ENCODE results near the gene PSMC4.

Gene PSMC4

DNA sequence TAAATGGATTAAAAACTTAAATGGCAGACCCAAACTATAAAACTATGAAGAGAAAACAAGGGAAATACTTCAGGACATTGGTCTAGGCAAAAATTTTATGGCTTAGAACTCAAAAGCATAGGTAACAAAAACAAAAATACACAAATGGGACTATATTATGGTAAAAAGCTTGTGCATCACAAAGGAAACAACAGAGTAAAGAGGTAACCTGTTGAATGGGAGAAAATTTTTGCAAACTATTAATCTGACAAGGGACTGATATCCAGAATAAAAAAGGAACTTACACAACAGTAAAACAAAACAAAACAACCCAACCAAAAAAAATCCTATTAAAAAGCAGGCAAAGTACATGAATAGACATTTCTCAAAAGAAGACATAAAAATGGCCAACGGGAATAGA, 16.6 kb downstream of the PSMC4 start:
- no CpG with 5 or more reads among the region's 1 CpG for WGBS, 2 experiments (ENCODE audit: insufficient coverage in 2 of 2)
- Histone ChIP-seq H3K4me3 (ENCODE audit: extremely low read depth, insufficient read depth, low read length, poor library complexity, severe bottlenecking) (no peak overlapping the region), H3K4me1 (ENCODE audit: control insufficient read depth, insufficient read depth, low read length, poor library complexity, severe bottlenecking) (no peaks in the 10 kb centered on the region), H3K9me3 (ENCODE audit: control insufficient read depth, low read length) (peaks cover 37% of the 10 kb centered on the region), H3K27ac (ENCODE audit: low read depth, low read length, severe bottlenecking) (no peak overlapping the region), H3K36me3 (ENCODE audit: control insufficient read depth, insufficient read depth, low read length) (peaks cover 19% of the 10 kb centered on the region)

DNA sequence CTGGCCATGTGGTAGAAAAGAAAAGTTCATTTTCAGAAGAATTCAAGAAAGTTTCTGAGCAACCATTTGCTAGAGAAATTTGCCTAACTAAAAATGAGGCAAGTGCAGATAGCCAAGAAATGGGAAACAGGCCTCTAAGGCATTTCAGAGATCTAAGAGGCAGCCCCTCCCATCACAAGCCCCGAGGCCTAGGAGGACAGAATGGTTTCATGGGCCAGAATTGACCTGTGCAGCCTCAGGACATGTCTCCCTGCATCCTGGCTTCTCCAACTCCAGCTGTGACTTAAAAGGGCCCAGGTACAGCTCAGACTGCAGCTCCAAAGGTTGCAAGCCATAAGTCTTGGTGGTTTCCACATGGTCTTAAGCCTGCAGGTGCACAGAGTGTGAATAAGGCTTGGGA, 22.6 kb downstream of the PSMC4 start:
- Histone ChIP-seq H3K4me1 (ENCODE audit: control insufficient read depth, insufficient read depth, low read length, poor library complexity, severe bottlenecking) (no peaks in the 10 kb centered on the region), H3K36me3 (ENCODE audit: control insufficient read depth, insufficient read depth, low read length) (no peaks in the 10 kb centered on the region), H3K4me3 (ENCODE audit: extremely low read depth, insufficient read depth, low read length, poor library complexity, severe bottlenecking) (no peak overlapping the region), H3K9me3 (ENCODE audit: control insufficient read depth, low read length) (peaks cover 18% of the 10 kb centered on the region), H3K27ac (ENCODE audit: low read depth, low read length, severe bottlenecking) (no peak overlapping the region)
- WGBS, 2 experiments (ENCODE audit: insufficient coverage in 2 of 2): 86 to 88% methylated on average over 1 of the region's 1 CpG

DNA sequence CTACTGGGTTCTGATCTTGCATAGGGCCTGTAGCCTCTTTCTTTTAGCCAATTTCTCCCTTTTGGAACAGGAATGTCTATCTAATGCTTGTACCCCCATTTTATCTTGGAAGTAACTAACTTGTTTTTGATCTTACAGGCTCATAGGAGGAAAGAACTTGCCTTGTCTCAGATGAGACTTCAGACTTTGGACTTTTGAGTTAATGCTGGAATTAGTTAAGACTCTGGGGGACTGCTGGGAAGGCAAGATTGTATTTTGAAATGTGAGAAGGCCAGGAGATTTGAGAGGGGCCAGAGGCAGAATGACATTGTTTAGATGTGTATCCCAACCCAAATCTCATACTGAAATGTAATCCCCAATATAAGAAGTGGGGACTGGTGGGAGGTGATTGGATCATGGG, 23.4 kb downstream of the PSMC4 start:
- H3K9me3 ChIP-seq (ENCODE audit: control insufficient read depth, low read length): peaks cover 18% of the 10 kb centered on the region
- no peaks in the 10 kb centered on the region for H3K36me3 ChIP-seq (ENCODE audit: control insufficient read depth, insufficient read depth, low read length)
- H3K27ac ChIP-seq (ENCODE audit: low read depth, low read length, severe bottlenecking): no peak overlapping the region
- H3K4me3 ChIP-seq (ENCODE audit: extremely low read depth, insufficient read depth, low read length, poor library complexity, severe bottlenecking): no peak overlapping the region
- H3K4me1 ChIP-seq (ENCODE audit: control insufficient read depth, insufficient read depth, low read length, poor library complexity, severe bottlenecking): no peaks in the 10 kb centered on the region

DNA sequence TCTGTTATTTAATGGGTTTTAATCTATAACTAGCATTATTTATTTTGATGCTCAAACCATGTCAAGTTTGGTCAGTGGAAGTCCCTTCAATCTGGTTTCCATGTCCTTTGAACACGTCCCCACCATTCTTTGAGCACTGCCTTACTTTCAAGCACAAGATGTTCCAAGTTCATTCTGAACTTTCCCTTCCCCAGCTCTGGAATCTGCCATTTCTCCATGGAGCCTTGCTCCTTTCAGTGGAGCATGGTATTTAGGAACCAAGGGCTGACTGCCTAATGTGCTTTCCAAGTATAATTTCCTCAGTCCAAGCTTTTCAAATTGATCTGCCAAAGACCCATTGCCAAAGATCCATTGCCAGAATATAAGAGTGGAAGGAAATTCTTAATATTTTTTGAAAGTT, 24.8 kb downstream of the PSMC4 start:
- H3K4me1 ChIP-seq (ENCODE audit: control insufficient read depth, insufficient read depth, low read length, poor library complexity, severe bottlenecking): no peaks in the 10 kb centered on the region
- WGBS, 2 experiments (ENCODE audit: insufficient coverage in 2 of 2): 100% methylated on average over 1 of the region's 1 CpG

DNA sequence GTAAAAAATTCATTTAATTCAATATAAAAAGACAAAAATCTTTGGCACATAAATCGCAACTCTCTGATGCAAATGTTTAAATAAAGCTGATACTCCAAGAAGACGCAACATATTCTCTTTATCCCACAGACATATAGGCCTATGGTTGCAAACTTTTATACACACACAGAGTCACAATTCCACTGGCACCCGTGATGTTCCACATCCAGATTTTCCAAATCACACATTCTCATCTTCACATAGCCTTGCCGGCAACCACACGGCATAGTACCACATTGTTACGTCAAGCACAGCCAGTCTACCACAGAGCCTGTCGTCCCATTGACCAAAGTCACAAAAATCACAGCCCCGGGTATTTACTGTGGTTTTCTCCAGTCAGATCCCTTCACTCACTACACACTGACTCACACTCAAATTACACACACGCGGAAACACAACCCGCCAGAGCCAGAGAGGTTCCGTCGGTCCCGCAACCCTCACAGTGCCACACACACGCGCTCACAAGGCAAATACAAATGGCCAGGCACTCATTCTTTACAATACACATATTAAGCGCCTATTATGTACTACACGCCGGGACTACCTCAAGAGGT, 25.3 kb downstream of the PSMC4 start:
- 11 to 13% methylated on average over 17 to 19 of the region's 19 CpGs for WGBS, 2 experiments (ENCODE audit: insufficient coverage in 2 of 2)
- H3K36me3 ChIP-seq (ENCODE audit: control insufficient read depth, insufficient read depth, low read length): no peaks in the 10 kb centered on the region
- H3K27ac ChIP-seq (ENCODE audit: low read depth, low read length, severe bottlenecking): peak overlapping the region; percentile 54
- no peaks in the 10 kb centered on the region for H3K4me1 ChIP-seq (ENCODE audit: control insufficient read depth, insufficient read depth, low read length, poor library complexity, severe bottlenecking)
- H3K9me3 ChIP-seq (ENCODE audit: control insufficient read depth, low read length): peaks cover 18% of the 10 kb centered on the region
- peak overlapping the region; percentile 56 for H3K4me3 ChIP-seq (ENCODE audit: extremely low read depth, insufficient read depth, low read length, poor library complexity, severe bottlenecking)

More for the DNA sequence above, 24.8 kb downstream of the PSMC4 start:
- no peaks in the 10 kb centered on the region for H3K36me3 ChIP-seq (ENCODE audit: control insufficient read depth, insufficient read depth, low read length)
- H3K9me3 ChIP-seq (ENCODE audit: control insufficient read depth, low read length): peaks cover 18% of the 10 kb centered on the region
- no peak overlapping the region for H3K27ac ChIP-seq (ENCODE audit: low read depth, low read length, severe bottlenecking)
- peak overlapping the region; percentile 56 for H3K4me3 ChIP-seq (ENCODE audit: extremely low read depth, insufficient read depth, low read length, poor library complexity, severe bottlenecking)

DNA sequence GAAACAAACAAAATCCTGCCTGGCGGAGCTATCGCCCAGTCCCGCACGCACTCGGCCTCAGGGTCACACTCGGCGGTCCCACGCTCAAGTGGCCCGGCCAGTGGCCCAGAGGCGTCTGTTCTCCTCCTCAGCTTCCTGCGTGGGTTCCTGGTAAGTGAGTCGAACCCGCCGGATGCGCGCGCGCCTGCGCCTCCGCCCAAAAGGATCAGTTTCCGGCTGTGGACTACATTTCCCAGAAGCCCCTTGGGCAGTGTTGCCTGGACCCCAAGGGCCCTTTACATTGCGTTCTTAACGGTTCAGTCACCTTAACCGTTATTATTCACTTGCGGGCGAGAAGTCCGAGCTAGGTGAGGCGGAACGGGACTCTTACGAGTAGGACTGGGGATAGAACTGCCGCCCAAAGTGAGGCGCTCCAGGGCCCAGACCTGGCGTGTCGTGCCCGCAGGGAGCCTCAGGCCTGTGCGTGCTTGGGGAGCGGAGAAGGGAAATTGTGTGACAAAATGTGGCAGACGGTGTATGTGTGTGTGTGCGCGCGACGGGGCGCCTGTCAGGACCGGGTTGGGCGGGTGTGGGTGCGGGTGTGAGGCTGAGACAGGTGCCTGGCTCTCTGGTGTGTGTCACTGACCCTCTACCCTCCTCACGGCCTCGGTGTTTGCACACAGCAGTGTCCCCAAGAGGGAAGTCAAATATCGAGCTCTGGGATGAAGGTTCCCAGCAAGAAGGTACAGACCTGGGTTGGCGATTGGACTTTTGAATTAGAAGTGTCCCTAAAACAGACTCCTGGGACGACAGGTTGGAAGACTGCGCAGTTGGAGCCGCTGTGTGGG, 26.1 kb downstream of the PSMC4 start, which contains the start of gene ZNF546:
Gene ZNF546, plus strand, starts transcription at position 250 of the 827 bp plus-strand sequence. CDS start 1,267 bp downstream, outside the sequence.
- H3K4me1 ChIP-seq (ENCODE audit: control insufficient read depth, insufficient read depth, low read length, poor library complexity, severe bottlenecking): no peaks in the 10 kb centered on the region
- H3K4me3 ChIP-seq (ENCODE audit: extremely low read depth, insufficient read depth, low read length, poor library complexity, severe bottlenecking): peak within 1 kb of the TSS; percentile 56
- 10 to 17% methylated on average over 37 to 50 of the region's 53 CpGs for WGBS, 2 experiments (ENCODE audit: insufficient coverage in 2 of 2)
- H3K27ac ChIP-seq (ENCODE audit: low read depth, low read length, severe bottlenecking): peak within 1 kb of the TSS; percentile 54
- peaks cover 18% of the 10 kb centered on the region for H3K9me3 ChIP-seq (ENCODE audit: control insufficient read depth, low read length)
- no peaks in the 10 kb centered on the region for H3K36me3 ChIP-seq (ENCODE audit: control insufficient read depth, insufficient read depth, low read length)

DNA sequence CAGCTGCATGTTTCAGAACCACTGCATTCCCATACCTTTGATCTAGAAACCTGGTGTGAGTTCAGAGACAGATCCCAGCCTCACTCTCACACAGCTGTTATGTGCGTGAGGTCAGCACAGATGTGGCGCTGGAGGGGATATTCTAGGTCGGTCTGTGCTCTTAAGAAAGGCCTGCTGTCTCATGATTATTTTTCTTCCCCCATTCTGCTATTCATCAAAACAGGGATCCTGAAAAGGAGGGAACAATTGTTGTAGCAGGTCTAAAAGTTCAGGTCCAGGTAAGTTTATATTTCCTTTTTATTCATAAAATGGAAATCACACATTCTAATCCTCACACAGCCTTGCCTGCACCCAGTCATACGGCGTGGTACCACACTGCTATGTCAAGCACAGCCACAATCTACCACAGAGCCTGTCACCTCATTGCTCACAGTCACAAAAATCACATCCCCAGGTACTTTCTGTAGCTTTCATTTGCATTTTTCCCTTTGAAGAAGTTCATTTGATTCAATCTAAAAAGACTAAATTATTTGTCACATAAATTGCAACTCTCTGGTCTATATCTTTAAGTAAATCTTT, 26.8 kb downstream of the PSMC4 start:
- 96 to 100% methylated on average over 2 of the region's 5 CpGs for WGBS, 2 experiments (ENCODE audit: insufficient coverage in 2 of 2)
- Histone ChIP-seq H3K27ac (ENCODE audit: low read depth, low read length, severe bottlenecking) (no peak overlapping the region), H3K4me1 (ENCODE audit: control insufficient read depth, insufficient read depth, low read length, poor library complexity, severe bottlenecking) (no peaks in the 10 kb centered on the region), H3K36me3 (ENCODE audit: control insufficient read depth, insufficient read depth, low read length) (no peaks in the 10 kb centered on the region), H3K9me3 (ENCODE audit: control insufficient read depth, low read length) (peaks cover 17% of the 10 kb centered on the region), H3K4me3 (ENCODE audit: extremely low read depth, insufficient read depth, low read length, poor library complexity, severe bottlenecking) (peak overlapping the region; percentile 56)

DNA sequence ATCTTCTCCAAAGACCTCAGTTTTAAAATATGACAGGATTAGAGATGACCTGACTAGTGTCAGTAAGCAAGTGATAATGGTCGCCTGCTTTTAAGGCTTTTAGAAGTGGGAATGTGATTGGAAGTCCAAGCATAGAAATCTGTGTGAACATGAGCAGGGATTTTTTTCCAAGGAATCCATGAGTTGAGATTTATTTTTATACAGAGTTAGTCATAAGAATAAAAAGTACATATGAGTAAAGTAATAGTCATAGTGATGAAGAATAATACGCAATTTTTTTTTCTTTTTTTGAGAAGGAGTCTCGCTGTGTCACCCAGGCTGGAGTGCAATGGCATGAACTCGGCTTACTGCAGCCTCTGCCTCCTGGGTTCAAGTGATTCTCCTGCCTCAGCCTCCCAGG, 27.5 kb downstream of the PSMC4 start:
- WGBS, 2 experiments (ENCODE audit: insufficient coverage in 2 of 2): 91 to 94% methylated on average over 4 of the region's 4 CpGs
- Histone ChIP-seq H3K36me3 (ENCODE audit: control insufficient read depth, insufficient read depth, low read length) (no peaks in the 10 kb centered on the region), H3K4me1 (ENCODE audit: control insufficient read depth, insufficient read depth, low read length, poor library complexity, severe bottlenecking) (no peaks in the 10 kb centered on the region), H3K4me3 (ENCODE audit: extremely low read depth, insufficient read depth, low read length, poor library complexity, severe bottlenecking) (no peak overlapping the region), H3K27ac (ENCODE audit: low read depth, low read length, severe bottlenecking) (no peak overlapping the region), H3K9me3 (ENCODE audit: control insufficient read depth, low read length) (peaks cover 12% of the 10 kb centered on the region)

DNA sequence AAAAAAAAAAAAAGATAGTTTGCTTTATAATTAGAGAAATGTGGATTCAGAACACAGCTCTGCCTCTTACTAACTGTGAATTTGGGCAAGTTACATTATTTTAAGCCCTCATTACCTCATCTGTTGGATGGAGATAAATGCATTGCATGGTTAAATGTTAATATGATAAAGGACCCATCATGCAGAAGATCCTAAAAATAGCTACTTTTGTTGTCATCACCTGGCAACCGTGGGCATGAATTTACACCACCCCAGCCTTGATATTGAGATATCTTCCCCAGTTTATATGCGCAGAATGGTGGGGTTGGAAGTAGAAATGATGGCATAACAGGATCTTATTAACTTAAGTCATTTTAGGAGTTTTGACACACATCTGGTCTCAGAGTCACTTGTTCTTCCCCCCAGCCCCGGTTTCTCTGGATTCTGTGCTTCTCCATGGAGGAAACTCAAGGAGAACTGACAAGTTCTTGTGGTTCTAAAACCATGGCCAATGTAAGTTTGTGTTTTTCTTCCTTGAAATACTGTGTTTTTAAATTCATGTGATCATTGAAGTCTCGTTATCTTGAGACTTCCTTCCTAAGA, 34.8 kb downstream of the PSMC4 start:
- Histone ChIP-seq H3K36me3 (ENCODE audit: control insufficient read depth, insufficient read depth, low read length) (peaks cover 4% of the 10 kb centered on the region), H3K27ac (ENCODE audit: low read depth, low read length, severe bottlenecking) (no peak overlapping the region), H3K4me1 (ENCODE audit: control insufficient read depth, insufficient read depth, low read length, poor library complexity, severe bottlenecking) (no peaks in the 10 kb centered on the region), H3K9me3 (ENCODE audit: control insufficient read depth, low read length) (no peaks in the 10 kb centered on the region), H3K4me3 (ENCODE audit: extremely low read depth, insufficient read depth, low read length, poor library complexity, severe bottlenecking) (no peak overlapping the region)
- 88 to 91% methylated on average over 1 to 3 of the region's 4 CpGs for WGBS, 2 experiments (ENCODE audit: insufficient coverage in 2 of 2)

DNA sequence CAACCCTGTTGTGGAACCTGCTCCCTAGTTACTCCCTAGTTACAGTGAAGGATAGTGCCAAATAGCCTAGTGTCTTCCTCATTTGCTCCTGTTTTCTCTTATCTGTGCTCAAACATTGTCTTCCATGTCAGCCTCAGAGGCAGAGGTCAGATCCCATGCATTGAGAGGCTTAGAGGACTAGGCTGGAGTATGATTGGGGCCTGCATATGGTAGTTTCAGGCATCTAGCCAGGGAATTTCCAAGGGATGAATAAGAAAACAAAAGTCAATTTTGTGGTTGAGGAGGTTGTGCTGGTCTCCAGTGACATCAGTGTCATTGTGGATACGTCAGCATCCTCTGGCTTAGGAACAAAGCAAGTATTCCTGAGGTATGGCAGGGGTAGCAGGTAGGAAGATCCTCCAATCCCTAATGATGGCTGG, 35.3 kb downstream of the PSMC4 start:
- Histone ChIP-seq H3K27ac (ENCODE audit: low read depth, low read length, severe bottlenecking) (no peak overlapping the region), H3K4me1 (ENCODE audit: control insufficient read depth, insufficient read depth, low read length, poor library complexity, severe bottlenecking) (no peaks in the 10 kb centered on the region), H3K4me3 (ENCODE audit: extremely low read depth, insufficient read depth, low read length, poor library complexity, severe bottlenecking) (no peak overlapping the region), H3K36me3 (ENCODE audit: control insufficient read depth, insufficient read depth, low read length) (peaks cover 4% of the 10 kb centered on the region), H3K9me3 (ENCODE audit: control insufficient read depth, low read length) (no peaks in the 10 kb centered on the region)
- 89% methylated on average over 1 of the region's 1 CpG; no CpG with 5 or more reads in 1 of the 2 experiments for WGBS, 2 experiments (ENCODE audit: insufficient coverage in 2 of 2)
